GM19463 (cell line): Measurements from ENCODE around the gene KCTD14.
"Not testable (repeated sequence)": the region's sequence is repeated elsewhere in the genome, so short reads cannot be mapped to it uniquely, and the experiment has no call there.

Experiments
- ATAC-seq: cut with Tn5 transposase; IDR thresholded peaks from one replicate; pipeline ENCODE4 v1.9.1; 2021; ENCODE audit warnings: mild to moderate bottlenecking, moderate library complexity; ENCODE audit not compliant: unreplicated experiment

Gene KCTD14, protein sequence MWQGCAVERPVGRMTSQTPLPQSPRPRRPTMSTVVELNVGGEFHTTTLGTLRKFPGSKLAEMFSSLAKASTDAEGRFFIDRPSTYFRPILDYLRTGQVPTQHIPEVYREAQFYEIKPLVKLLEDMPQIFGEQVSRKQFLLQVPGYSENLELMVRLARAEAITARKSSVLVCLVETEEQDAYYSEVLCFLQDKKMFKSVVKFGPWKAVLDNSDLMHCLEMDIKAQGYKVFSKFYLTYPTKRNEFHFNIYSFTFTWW

DNA sequence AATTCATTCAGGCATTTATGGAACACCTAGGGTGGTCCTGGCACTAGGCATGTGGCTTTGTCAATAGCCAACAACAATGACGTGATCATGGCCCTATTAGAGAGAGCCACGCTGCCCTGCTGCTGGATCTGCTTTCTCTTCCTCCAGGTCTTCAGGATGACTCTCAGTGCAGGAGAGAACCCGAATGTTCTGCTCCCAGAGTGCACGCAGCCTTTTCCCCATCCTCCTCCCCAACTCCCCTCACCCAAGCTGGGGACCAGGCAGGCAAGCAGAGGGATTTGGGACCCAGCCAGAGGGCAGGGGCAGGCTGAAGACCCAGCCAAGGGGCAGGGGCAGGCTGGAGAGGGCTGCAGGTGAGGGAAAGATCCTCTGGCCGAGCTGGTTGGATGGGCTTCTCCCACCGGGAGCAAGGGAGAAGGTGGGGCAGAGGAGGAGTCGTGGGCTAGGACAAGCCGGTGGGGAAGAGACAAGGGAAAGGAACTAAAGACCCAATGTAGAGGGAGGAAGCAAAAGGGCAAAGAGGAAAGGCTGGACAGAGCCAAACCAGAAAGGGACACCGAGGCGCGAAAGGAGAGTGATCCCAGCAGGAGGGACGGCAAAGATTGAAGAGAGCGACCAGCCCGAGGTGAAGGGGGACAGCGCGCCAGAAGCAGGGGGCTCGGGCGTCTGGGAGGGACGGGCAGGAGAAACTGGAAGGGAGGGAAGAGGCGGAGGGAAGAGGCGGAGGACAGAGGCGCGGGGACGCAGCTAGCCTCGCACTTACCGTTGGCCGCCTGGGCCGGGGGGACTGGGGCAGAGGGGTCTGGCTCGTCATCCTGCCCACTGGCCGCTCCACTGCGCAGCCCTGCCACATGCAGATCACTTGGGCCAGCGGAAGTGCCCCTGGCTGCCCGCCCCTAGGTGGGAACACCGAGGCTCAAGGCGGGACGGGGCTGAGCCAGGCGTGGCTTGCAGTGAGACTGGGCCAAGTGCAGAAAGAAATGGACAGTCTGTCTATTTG lies at the start of gene KCTD14:
TSS of gene KCTD14 (minus strand) at position 880 of the 1,000 bp plus-strand sequence. CDS start at position 853, 27 bp downstream.
- ATAC-seq = peak; percentile 71

DNA sequence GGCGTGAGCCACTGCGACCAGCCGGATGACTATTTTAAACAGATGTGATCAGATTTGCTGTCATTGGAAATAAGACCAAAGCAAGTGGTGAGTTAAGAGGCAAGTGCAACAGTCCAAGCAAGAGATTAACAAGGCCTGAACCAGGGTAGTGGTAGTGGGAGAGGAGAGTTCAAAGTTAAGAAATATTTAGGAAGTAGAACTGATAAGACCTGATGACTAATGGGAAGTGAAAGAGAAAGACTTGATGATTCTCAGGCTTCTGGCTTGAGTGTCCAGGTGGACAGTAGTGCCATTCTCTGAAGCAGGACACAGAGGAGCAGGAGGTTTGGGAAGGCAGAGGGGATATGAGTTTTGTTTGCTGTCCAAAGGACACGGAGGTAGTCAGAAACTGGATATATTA lies 49.4 kb upstream of the KCTD14 start:
- ATAC-seq = no peak

DNA sequence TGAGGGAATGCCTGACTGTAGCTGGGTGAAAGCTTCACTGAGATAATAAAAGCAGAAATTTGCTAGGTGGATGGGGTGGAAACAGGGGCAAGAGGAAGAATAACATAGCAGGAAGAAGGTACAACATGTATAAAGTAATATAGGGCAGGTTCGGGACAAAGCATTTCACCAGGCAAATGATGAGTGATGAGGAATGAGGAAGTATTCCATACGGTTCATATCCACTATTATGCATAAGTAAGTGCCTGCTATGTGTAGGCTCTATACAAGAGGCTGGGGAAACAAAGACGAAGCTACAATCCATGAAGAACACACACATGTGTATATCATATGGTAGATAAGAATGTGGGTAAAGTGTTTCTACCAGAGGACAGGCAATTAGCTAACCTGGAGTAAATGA lies 48.6 kb upstream of the KCTD14 start:
- ATAC-seq = no peak

DNA sequence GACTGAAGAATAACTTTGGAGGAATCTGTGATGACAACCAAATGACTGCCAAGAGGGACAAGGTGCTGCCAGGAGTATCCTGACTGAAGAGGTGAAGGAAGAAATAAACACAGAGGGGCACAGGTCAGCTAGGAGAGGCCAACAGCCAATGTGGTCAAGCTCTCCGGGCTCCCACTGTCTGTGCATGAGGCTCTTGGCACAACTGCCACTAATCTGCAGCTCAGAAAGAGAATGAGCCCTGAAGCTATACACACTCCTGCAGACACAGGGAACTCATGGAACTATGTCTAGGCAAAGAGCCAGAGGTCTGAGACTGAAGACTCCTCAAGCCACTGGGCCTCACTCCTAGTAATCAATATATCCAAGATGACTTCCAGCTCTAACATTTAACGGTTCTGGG lies 47.5 kb upstream of the KCTD14 start:
- no peak for ATAC-seq

DNA sequence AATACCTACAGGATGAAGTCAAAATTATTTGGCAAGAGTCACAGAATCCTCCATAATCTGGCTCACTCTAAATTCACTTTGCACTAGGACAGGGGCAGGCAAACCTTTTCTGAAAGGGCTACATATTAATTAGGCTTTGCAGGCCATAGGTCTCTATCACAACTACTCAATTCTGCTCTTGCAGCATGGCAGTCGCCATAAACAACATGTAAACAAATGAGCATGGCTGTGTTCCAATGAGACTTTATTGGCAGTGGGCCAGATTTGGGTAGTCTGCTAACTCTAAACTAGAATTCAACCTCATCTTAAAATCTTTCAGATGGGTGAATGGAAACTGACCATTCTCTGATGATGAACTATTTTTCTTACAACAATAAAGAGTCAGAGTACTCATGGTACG lies 46.4 kb upstream of the KCTD14 start:
- no peak for ATAC-seq

DNA sequence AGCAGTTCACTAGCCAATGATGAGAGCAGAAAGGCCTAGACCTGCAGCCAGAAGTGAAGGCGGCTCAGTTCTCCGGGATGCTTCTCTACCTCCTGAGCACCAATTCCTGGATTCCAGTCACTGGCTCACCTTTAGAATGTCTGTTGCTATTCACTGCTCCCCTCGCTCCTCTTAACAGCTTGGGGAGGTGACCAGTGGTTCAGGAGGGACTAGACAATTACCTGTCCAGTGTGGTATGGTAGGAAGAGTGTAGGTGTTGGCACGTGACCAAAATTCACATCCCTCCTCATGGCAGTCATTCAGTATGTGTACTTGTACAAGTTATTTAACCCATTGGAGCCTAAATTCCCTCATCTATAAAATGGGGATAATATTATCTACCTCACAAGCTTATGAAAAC lies 44.6 kb upstream of the KCTD14 start:
- no peak for ATAC-seq

DNA sequence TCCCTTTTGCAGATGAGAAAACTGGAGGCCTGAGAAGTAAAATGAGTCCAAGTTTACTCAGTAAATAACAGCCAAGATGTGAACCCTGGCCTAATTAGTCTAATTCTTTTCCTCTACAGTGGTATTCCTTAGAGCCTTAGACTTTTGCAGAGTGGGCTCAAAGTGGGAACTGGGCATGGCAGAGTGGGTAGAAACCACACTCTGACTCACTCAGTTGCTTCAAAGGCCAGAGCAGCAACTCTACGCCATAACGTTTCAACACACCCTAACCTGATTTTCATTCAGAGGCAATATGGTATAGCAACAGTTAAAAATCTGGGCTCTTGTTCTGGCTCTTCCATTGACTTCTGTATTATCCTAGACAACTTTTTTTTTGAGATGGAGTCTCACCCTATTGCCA lies 43.4 kb upstream of the KCTD14 start:
- no peak for ATAC-seq

DNA sequence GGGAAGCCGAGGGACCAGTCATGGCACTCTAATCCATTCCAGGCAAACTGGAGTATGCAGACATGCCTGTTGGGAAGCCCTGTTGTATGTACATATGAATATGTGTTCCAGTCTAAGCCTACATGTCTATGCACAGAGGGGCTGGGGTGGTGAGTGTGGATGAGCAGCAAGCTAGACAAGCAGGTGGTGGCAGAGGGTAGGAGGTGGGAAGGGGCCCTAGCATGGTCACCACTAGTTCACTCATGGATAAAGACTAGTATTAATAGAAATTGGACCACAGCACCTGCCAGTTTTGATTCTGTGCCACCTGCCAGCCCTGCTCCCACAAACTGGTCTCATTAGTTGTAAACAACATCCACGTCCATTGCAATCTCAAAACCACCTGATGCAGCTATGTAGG lies 42.1 kb upstream of the KCTD14 start:
- ATAC-seq = no peak

DNA sequence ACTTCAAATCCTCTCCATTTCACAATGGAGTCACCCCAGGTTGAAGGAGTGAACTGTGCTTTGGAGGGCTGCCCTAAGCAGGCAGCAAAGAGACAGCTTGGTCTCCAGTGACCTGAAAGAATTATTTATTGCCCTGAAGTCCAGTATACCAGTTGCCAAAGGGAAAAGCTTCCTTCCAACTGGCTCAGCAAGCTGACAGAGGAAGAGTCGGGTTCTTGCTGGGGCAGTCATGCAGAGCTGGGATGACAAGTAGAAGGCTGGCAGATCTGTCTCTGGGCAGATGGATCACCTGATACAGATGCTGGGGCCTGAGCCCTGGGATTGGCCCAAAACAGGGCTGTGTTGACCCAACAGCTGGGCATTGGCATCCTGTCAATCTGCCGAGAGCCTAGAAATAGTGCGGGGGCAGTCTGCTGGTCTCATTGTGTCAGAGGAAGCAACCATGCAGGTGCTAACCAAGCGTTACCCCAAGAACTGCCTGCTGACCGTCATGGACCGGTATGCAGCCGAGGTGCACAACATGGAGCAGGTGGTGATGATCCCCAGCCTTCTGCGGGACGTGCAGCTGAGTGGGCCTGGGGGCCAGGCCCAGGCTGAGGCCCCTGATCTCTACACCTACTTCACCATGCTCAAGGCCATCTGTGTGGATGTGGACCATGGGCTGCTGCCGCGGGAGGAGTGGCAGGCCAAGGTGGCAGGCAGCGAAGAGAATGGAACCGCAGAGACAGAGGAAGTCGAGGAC lies 40.5 kb upstream of the KCTD14 start, which contains the start of gene THRSP:
TSS of gene THRSP (plus strand) at position 422 of the 742 bp plus-strand sequence. CDS start at position 443, 21 bp downstream.
- no peak for ATAC-seq

DNA sequence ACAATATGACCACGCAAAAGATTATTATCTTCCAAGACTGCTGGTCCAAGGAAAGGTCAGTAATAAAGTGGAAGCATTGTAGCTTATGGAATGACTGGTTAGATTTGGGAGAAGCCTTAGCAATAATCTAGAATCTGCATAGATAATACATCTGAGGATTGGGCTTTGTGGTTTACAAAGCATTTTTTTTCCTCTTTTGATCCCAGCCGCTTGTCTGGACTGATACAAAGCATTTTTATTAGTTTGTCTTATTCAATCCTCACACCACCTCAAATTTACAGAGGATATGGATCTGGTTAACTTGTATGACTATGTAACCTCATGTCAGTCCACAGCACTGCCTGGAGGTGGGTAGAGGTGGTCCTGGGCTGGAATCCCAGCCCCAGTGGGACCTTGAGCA lies 39.6 kb upstream of the KCTD14 start:
- ATAC-seq = no peak

DNA sequence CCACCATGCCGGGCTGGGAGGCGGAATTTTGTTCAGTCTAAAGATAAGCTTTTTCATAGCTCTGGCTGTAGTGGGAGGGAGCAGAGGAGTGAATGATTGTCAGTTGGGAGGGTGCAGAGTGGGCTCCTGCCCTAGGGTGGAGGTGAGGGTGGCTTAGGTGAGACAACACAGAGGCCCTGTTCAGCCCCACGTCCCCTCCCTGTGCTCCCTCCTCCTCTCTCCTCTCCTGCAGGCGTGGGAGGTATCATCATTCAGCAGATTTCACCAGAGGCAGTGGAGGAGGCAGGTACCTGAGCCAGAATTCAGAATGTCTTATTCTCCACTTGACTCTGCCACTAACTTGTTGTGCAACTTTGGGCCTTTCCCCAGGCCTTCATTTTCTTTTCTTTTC lies 38.8 kb upstream of the KCTD14 start:
- ATAC-seq = no peak

DNA sequence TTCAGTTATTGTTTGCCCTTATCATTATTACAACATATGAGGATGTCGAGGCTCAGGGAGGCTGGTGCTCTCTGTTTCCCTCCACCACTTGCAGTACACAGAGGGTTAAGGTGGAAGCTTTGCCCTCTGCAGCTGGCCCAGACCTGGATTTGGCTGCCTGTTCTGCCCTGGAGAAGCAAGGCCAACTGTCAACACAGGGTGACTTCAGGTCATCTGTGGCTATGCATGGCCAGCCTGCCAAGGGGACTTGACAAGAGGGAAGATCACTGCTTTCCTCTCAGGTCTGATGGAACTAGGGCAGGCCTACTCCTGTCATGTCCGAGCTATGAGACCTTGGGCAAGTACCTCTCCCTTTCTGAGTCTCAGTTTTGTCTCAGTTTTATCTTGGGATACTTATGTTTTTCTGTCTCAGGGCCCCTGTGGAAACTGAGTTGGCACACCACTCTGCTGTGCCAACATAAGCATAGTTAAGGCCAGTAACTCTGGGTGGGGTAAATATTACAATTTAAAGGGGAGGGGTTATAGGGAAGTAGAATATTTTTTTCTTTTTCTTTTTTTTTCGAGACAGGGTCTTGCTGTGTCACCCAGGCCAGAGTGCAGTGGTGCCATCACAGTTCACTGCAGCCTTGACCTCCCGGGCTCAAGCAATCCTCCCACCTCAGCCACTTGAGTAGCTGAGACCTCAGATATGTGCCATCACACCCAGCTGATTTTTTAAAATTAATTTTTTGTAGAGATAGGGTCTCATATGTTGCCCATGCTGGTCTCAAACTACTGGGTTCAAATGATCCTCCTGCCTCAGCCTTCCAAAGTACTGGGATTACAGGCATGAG lies 38.2 kb upstream of the KCTD14 start:
- no peak for ATAC-seq

DNA sequence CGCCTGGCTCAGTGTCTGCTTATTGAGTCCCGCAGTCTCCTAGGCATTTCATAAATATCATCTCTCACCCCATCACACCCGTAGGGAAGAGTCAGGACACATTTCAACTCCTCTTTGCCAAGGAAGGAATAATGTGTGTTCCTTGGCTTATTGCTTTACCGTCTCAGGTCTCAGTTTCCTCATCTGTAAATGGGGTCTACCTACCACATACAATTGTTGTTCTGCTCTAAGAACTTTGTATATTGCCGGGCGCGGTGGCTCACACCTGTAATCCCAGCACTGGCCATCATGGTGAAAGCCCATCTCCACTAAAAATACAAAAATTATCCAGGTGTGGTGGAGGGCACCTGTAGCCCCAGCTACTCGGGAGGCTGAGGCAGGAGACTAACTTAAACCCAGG lies 37.5 kb upstream of the KCTD14 start:
- no peak for ATAC-seq

DNA sequence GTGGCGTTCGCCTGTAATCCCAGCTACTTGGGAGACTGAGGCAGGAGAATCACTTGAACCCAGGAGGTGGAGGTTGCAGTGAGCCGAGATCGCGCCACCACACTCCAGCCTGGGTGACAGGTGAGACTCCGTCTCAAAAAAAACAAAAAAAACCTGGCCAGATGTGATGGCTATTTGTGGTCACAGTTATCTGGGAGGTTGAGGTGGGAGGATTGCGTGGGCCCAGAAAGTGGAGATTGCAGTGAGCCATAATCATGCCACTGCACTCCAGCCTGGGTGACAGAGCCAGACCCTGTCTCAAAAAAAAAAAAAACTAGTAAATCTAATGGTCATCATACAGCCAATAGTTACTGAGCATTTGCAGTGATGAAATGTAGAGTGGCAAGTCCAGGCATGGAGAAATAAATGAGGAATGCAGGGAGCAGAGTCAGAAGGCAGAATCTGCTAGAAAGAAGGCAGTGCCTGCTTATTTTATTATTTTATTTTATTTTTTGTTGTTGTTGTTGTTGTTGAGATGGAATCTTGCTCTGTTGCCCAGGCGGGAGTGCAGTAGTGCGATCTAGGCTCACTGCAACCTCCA lies 36.8 kb upstream of the KCTD14 start:
- ATAC-seq = not testable (repeated sequence)

DNA sequence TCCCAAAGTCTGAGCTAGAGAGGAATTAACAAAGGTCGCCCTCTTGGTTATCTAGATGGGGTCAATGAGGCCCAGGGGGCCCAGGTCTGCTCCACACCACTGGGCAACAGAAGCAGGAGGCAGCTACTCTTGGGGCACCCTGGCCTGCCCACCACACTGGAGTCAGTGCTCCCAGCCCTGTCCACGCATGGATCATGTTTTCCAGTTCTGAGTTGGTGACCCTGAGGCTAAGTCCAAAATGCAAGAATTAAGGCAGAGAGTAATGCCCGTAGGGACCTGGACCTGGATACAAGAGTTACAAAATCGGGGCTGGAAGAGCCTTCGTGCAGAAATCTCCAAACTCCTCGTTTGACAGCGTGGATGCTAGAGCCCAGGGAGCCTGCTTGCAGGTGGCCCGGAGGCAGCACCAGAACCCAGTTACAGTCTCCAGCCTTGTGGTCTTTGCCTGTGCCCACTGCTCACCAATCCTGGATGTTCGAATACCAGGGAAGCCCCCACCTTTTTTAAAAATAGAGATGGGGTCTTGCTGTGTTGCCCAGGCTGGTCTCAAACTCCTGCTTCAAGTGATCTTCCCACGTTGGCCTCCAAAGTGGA lies 34.5 kb upstream of the KCTD14 start:
- no peak for ATAC-seq

DNA sequence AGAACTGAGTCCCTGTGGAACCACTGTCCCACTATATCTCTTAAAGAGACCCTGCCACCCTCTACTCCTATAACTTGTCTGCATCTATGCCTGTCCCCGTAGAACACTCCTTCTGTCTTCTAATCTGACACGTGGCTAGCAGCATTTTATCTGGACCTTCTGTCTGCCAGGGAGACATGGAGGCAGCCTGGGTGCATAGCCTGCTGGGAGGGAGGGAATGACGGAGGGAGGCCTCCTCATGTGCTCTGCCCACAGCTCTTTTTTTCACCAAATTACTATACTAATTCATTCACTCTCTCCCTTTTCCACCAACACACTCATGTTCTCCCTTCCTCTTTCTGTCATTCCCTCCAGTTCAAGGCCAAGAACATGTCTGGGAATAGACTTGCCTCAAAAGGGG lies 33.0 kb upstream of the KCTD14 start:
- ATAC-seq = no peak

DNA sequence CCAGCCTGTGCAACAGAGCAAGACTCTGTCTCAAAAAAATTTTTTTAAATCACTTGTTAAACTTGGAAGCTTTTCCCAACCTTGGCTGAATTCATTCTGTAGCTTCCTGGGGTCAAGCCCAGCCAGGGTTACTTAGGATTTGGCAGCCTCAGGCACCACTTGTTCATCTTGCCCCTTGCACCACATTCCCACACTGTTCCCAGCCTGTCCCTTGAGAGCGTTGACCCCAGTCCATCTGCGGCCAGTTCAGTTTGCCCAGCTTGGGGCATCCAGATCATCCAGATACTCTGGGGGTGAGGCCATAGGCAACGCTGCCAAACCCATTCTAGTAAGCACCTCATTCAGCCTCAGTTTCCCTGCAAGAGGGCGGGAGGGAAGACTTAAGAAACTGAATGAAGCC lies 31.9 kb upstream of the KCTD14 start:
- ATAC-seq = no peak

DNA sequence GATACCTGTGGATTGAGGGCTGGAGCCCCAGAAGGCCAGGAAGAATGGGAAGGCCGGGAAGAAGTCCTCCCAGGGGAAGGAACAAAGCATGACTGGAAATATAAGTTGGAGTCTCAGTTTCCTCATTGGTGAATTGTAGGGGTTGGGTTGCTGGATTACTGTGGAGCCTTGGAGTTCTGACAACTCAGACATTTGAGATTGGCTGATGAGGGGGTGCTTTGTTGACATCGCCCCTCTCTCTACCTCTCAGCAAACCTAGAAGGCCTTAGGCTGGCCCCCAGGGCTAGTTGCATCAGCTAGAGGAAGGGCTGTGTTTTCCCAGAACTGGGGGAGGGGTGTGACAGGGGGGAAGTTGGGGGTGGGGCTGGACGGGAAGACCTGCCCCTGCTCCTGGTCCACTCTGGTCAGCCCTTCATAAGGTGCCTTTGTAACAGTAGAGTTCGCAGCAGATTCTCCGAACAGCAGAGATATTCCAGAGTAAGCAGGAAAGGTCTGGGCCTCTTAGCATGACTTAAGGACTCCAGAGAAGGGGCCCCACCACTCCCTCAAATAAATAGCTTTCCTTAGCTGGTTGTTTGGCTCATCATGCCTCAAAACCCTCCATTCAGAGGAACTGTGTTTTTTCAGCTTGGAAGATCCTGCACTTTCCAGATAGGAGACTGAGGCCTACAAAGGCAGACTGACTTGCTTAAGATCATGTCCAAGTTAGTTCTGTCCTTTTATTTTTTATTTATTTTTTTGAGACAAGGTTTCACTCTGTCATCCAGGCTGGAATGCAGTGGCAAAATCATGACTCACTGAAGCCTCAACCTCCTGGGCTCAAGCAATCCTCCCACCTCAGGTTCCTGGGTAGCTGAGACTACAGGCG lies 28.1 kb upstream of the KCTD14 start:
- no peak for ATAC-seq

DNA sequence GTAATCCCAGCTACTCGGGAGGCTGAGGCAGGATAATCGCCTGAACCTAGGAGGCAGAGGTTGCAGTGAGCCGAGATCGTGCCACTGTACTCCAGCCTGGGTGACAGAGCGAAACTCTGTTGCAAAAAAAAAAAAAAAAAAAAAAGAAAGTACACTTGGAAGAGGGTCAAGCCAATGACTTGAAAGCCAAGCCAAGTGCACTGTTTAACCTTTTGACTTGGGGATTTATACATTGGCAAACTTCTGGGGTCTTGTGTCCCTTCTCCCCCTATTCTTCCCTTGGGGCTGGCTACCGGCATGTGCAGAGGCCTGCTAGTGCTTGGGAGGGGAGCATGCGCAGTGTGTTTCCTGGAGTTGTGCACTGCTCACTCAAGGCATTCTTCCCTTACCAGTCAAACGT lies 26.3 kb upstream of the KCTD14 start:
- no peak for ATAC-seq
